AG08396 (cell line): Measurements from ENCODE around the gene FERMT1.
"Not testable (repeated sequence)": the region's sequence is repeated elsewhere in the genome, so short reads cannot be mapped to it uniquely, and the experiment has no call there.

Source experiments
- DNase-seq: peaks from one replicate; pipeline ENCODE4 v3.0.0; 2012; ENCODE audit warnings: low spot score, mixed read lengths

Gene FERMT1

GRCh38 chr20:6116758-6117157, 6.1 kb downstream of the FERMT1 start:
- DNase-seq: no peak

GRCh38 chr20:6115221-6115895, 7.5 kb downstream of the FERMT1 start:
- DNase-seq: no peak

- DNase-seq: no peak
Measured at GRCh38 chr20:6114696-6115095, 8.1 kb downstream of the FERMT1 start.

GRCh38 chr20:6113951-6114350, 8.9 kb downstream of the FERMT1 start:
- DNase-seq: no peak

- not testable (repeated sequence) for DNase-seq
Measured at GRCh38 chr20:6112965-6113364, 9.9 kb downstream of the FERMT1 start.

- no peak for DNase-seq
Measured at GRCh38 chr20:6108330-6108729, 14.5 kb downstream of the FERMT1 start.

GRCh38 chr20:6104493-6105188, 18.2 kb downstream of the FERMT1 start:
- DNase-seq: no peak

GRCh38 chr20:6103301-6103700, 19.5 kb downstream of the FERMT1 start:
- DNase-seq: no peak

GRCh38 chr20:6101346-6101745, 21.5 kb downstream of the FERMT1 start:
- DNase-seq: no peak

GRCh38 chr20:6100246-6100645, 22.6 kb downstream of the FERMT1 start:
- no peak for DNase-seq

- no peak for DNase-seq
Measured at GRCh38 chr20:6099819-6100218, 23.0 kb downstream of the FERMT1 start.

- no peak for DNase-seq
Measured at GRCh38 chr20:6095409-6095808, 27.4 kb downstream of the FERMT1 start.

GRCh38 chr20:6094565-6094964, 28.3 kb downstream of the FERMT1 start:
- no peak for DNase-seq

GRCh38 chr20:6094063-6094462, 28.8 kb downstream of the FERMT1 start:
- DNase-seq: no peak

GRCh38 chr20:6091661-6092060, 31.2 kb downstream of the FERMT1 start:
- no peak for DNase-seq

- DNase-seq: no peak
Measured at GRCh38 chr20:6086868-6087267, 36.0 kb downstream of the FERMT1 start.

- no peak for DNase-seq
Measured at GRCh38 chr20:6083926-6084325, 38.9 kb downstream of the FERMT1 start.

GRCh38 chr20:6081236-6081635, 41.6 kb downstream of the FERMT1 start:
- DNase-seq: peak; percentile 52

- DNase-seq: no peak
Measured at GRCh38 chr20:6079016-6079415, 43.8 kb downstream of the FERMT1 start.

- no peak for DNase-seq
Measured at GRCh38 chr20:6075428-6076219, 47.2 kb downstream of the FERMT1 start.

- DNase-seq: no peak
Measured at GRCh38 chr20:6074784-6075183, 48.0 kb downstream of the FERMT1 start.

GRCh38 chr20:6074145-6074561, 48.7 kb downstream of the FERMT1 start:
- no peak for DNase-seq
